Activated naive CD8-positive, alpha-beta T cell treated with anti-CD3 and anti-CD28 coated beads, Interleukin-2, amount 10 ng/mL, durations not matched to agents 7 days and 5 days (primary cell): ENCODE results near the gene DGUOK. TPM values are rescaled to one million over a fixed set of nuclear protein-coding genes. Genes with fewer than 3 reads are reported as not detected.

Experiments used
- ATAC-seq: fragments of 150-1000 bp; cut with Tn5 transposase; one replicate; pipeline ENCODE4 v1.10.0; 2021; ENCODE audit warnings: low read depth, moderate library complexity
- POLR2A ChIA-PET: fragments of 350-600 bp; sonication (Branson Sonifier 250); formaldehyde crosslinking; loops from one replicate; lab custom pipeline; 2021; ENCODE audit warnings: antibody characterized with exemption; lab: Charles Lee
- DNase-seq: peaks from one replicate; pipeline ENCODE4 v3.0.0; 2021
- H3K27ac Mint-ChIP-seq: one replicate; pipeline ENCODE4 v1.8.0; 2022; ENCODE audit warnings: mild to moderate bottlenecking, mixed read lengths
- H3K27me3 Mint-ChIP-seq: one replicate; pipeline ENCODE4 v1.8.0; 2022; ENCODE audit warnings: mild to moderate bottlenecking, moderate library complexity, mixed read lengths
- H3K36me3 Mint-ChIP-seq: one replicate; pipeline ENCODE4 v1.8.0; 2021; ENCODE audit warnings: mild to moderate bottlenecking, mixed read lengths
- H3K4me1 Mint-ChIP-seq: one replicate; pipeline ENCODE4 v1.8.0; 2021; ENCODE audit warnings: mixed read lengths
- H3K4me3 Mint-ChIP-seq: one replicate; pipeline ENCODE4 v1.8.0; 2022; ENCODE audit warnings: mild to moderate bottlenecking, moderate library complexity, mixed read lengths
- H3K9me3 Mint-ChIP-seq: one replicate; pipeline ENCODE4 v1.8.0; 2021; ENCODE audit warnings: mixed read lengths
- total RNA-seq, 2 experiments: library from RNA; stranded (reverse); gene quantifications; one replicate each; pipeline ENCODE4 v1.2.3, GENCODE V29; 2021

The DGUOK gene
- total RNA-seq, 2 experiments from 2014 or later, result 71.6 to 77.7 TPM

DNA sequence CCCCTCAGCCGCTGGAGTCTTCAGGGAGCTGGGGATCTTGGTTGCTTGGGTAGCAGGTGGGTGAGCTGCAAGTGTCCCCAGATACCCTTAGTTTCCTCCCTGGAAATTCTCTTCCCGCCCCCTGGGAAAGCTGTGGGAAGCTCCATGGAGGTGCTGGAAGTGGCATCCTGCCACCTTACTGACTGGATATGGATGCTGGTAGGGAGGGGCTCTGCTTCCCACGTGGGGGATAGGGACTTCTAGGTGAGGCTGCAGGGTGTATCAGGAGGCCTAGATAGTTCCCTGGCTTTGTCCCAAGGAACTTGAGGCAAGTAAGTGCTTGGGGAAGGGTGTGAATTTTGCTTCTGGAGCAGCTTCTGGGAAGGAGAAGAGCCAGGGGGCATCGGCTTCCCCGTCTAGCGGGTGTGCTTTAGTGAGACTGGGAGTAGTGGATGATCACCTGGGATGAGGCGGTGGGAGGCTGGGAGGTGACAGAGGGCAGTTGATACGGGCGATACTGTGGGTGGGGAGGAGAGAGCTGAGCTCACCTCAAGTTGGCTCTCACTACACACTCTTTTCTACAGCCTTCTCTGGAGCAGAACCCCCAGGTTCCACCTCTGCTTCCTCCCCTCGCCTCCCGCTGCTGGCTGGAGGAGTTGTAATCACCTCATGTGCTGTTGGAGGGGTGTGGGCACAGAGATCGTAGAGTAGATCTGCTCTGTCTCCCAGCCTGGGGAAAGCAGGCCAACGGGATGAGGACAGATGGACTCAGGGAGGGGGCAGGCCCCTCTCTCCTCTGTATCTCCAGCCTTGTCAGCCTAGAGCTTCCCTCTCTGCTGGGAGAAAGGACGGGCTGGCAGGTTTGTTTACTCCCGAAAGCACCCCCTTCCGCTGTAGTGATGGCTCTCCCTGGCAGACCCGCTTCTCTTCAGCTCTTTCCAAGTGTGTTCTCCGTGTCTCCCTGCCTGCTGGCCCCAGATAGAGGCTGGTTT, 77.8 kb downstream of the DGUOK start:
- Mint-ChIP-seq H3K27ac (no peak overlapping the region), H3K4me1 (peaks cover 38% of the 10 kb centered on the region), H3K9me3 (no peaks in the 10 kb centered on the region), H3K27me3 (no peaks in the 10 kb centered on the region), H3K36me3 (peaks cover 7% of the 10 kb centered on the region), H3K4me3 (no peak overlapping the region)
- DNase-seq (no peak), ATAC-seq (no peak)
- POLR2A ChIA-PET, result no interaction called here

DNA sequence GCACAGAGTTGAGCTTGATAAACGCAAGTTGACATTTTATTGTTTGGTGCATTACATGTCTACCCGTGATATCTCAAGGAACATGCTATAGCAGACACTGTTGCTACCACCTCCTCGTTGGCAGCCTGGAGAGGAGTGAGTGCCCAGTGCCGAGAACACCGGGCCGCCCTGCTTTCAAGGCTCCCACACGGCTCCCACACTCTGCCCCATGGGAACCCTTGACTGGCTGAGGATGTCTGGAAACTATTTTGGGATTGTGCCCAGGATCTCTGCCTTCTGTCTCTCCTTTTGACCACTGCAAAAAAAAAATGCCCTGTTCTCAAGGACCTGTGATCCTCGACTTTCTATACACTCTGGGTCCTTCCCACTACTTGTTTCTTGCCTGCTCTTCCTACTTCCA, 79.1 kb downstream of the DGUOK start:
- no peaks in the 10 kb centered on the region for H3K27me3 Mint-ChIP-seq
- peaks cover 31% of the 10 kb centered on the region for H3K4me1 Mint-ChIP-seq
- H3K9me3 Mint-ChIP-seq, result no peaks in the 10 kb centered on the region
- DNase-seq (no peak), ATAC-seq (no peak)
- no peak overlapping the region for H3K4me3 Mint-ChIP-seq
- peaks cover 8% of the 10 kb centered on the region for H3K36me3 Mint-ChIP-seq
- no peak overlapping the region for H3K27ac Mint-ChIP-seq
- POLR2A ChIA-PET, result no interaction called here

DNA sequence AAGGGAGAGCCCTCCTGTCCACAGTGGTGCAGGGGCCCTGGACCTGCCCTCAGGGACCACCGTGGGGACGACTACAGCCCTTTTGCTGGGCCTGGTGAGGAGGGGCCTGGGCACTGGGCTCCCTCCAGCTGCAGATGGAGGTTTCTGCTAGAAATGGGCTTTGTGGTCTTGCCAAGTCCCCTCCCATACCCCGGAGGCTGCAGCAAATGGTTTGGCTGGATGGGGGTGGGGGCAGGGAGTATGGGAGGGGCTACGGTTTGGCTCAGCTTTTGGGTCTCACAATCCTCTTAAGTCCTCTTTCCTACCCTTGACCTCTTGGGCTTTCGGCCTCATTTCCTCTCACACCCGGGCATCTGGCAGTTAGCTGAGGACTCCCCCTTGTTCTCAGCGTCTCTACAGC, 79.8 kb downstream of the DGUOK start:
- DNase-seq (no peak), ATAC-seq (no peak)
- peaks cover 8% of the 10 kb centered on the region for H3K36me3 Mint-ChIP-seq
- POLR2A ChIA-PET, result no interaction called here
- H3K4me3 Mint-ChIP-seq, result no peak overlapping the region
- no peaks in the 10 kb centered on the region for H3K27me3 Mint-ChIP-seq
- H3K9me3 Mint-ChIP-seq, result no peaks in the 10 kb centered on the region
- H3K4me1 Mint-ChIP-seq, result peaks cover 29% of the 10 kb centered on the region
- H3K27ac Mint-ChIP-seq, result no peak overlapping the region

DNA sequence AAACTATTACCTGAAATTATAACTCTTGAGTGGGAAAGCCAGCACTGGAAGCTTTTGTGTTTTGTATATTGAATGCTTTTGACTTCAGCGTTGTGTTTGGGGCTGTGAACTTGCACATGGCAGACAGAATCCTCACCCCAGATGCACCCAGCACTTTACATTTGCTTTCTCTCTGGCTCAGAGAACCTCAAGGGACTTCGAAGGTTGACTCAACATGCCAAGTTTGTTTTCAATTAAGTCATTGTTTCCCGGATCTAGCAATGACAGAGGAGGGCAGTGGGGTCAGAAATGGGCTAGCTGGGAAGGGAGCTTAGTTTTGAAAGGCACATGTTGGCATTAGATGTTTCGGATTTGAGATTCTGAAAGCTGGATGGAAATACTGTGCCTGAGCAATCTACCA, 80.4 kb downstream of the DGUOK start:
- POLR2A ChIA-PET, result no interaction called here
- Mint-ChIP-seq H3K4me1 (peaks cover 23% of the 10 kb centered on the region), H3K27ac (no peak overlapping the region)

DNA sequence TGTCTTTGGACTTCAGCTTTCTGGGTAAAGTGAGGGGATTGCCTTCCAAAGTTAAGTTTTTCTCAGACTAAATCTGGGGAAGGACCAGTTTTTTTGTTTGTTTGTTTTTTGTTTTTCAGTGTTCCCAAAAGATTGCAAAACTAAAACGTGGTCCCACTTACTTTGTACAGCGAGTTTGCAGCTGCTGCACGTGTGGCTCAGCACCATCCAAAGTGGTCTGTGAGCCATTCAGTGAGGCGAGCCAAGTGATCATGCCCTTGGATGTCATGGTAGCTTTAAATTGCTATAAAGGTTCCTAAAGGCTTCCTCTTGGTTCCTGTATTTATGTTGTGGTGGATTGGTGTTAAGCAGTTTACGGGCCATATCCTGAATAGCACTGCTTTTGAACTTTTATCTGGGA, 81.0 kb downstream of the DGUOK start:
- Mint-ChIP-seq H3K9me3 (no peaks in the 10 kb centered on the region), H3K4me1 (peaks cover 28% of the 10 kb centered on the region), H3K4me3 (no peak overlapping the region), H3K27ac (no peak overlapping the region), H3K36me3 (peaks cover 10% of the 10 kb centered on the region), H3K27me3 (no peaks in the 10 kb centered on the region)
- POLR2A ChIA-PET, result no interaction called here
- DNase-seq, result no peak
- no peak for ATAC-seq

More for the DNA sequence above, 80.4 kb downstream of the DGUOK start:
- ATAC-seq (no peak), DNase-seq (no peak)
- no peaks in the 10 kb centered on the region for H3K9me3 Mint-ChIP-seq
- no peaks in the 10 kb centered on the region for H3K27me3 Mint-ChIP-seq
- no peak overlapping the region for H3K4me3 Mint-ChIP-seq
- peaks cover 9% of the 10 kb centered on the region for H3K36me3 Mint-ChIP-seq

Other genes with a start within 250 kb of the DGUOK start
- 10 to 100 TPM; 36.1 to 37.5 TPM for gene TPRKB, start 189.5 kb upstream of the DGUOK start, total RNA-seq
- gene DUSP11, start 146.8 kb upstream of the DGUOK start, total RNA-seq, result 10 to 100 TPM; 28.8 to 32.2 TPM
- not detected for gene C2orf78, start 142.7 kb upstream of the DGUOK start, total RNA-seq
- gene STAMBP, start 97.9 kb upstream of the DGUOK start, total RNA-seq, result 10 to 100 TPM; 38.9 to 42.1 TPM
- under 1 TPM; 0.22 to 0.43 TPM for gene ACTG2, start 33.9 kb upstream of the DGUOK start, total RNA-seq
- gene TET3, start 58.0 kb downstream of the DGUOK start, total RNA-seq, result 10 to 100 TPM; 19.9 to 21.0 TPM
- gene BOLA3, start 221.0 kb downstream of the DGUOK start, total RNA-seq, result 10 to 100 TPM; 47.7 to 53.8 TPM